ES-I3 (cell line): Measurements from ENCODE around the gene KCNN2.

Experiments used
- H3K36me3 ChIP-seq: 2 replicates; pipeline ENCODE4 v1.6.1; 2013; ENCODE audit warnings: mild to moderate bottlenecking, low read length, control low read depth, moderate library complexity; ENCODE audit not compliant: insufficient read depth
- H3K4me1 ChIP-seq: 2 replicates; pipeline ENCODE4 v1.6.1; 2013; ENCODE audit warnings: mild to moderate bottlenecking, control low read depth, low read length; ENCODE audit not compliant: insufficient read depth
- H3K9ac ChIP-seq: 2 replicates; pipeline ENCODE4 v1.6.1; 2013; ENCODE audit warnings: low read depth, mild to moderate bottlenecking, low read length, moderate library complexity
- H3K9me3 ChIP-seq: 2 replicates; pipeline ENCODE4 v1.6.1; 2013; ENCODE audit warnings: mild to moderate bottlenecking, low read length, moderate library complexity; ENCODE audit not compliant: control insufficient read depth, insufficient read depth

KCNN2 gene

DNA sequence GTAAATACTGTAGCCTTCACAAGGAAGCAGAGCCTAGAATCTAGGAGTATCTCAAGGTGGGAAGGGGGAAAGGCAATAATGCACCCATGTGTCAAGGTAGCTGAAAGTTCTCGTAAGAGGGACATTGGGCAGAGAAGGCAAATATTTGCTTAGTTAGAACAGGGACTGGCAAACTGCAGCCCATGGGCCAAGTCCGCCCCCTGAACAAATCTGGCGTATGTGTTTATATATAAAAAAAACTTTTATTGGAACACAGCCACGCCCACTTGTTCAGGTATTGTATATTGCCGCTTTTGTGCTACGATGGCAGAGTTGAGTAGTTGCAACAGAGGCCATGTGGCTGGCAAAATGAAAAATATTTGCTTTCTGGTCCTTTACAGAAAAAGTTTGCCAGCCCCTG, 16.1 kb downstream of the KCNN2 start:
- H3K9ac ChIP-seq: no peak overlapping the region
- peaks cover 12% of the 10 kb centered on the region; the same call in 1 of the 2 replicates for H3K4me1 ChIP-seq

DNA sequence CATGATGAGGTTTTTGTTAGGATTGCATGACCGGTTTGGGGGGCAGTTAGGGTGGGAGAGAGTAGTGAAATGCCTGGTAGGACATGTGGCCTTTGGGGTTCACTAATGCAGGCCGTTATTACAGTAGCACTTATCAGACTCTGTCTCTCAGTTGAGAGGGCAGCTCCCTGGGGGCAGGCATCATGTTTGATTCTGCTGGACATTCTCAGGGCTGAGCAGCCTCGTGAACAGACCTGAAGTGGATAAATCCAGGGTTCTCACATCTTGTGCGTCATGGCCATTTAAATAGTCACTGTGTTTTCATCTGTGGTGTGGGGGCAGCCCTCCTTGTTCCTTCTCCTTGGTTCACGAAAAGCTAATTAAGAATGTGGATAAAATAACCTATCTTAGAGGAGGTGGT, 18.9 kb downstream of the KCNN2 start:
- Histone ChIP-seq H3K4me1 (peaks cover 7% of the 10 kb centered on the region; the same call in 1 of the 2 replicates), H3K9me3 (no peaks in the 10 kb centered on the region), H3K36me3 (no peaks in the 10 kb centered on the region), H3K9ac (no peak overlapping the region)

More for the DNA sequence above, 16.1 kb downstream of the KCNN2 start:
- Histone ChIP-seq H3K36me3 (no peaks in the 10 kb centered on the region), H3K9me3 (no peaks in the 10 kb centered on the region)

DNA sequence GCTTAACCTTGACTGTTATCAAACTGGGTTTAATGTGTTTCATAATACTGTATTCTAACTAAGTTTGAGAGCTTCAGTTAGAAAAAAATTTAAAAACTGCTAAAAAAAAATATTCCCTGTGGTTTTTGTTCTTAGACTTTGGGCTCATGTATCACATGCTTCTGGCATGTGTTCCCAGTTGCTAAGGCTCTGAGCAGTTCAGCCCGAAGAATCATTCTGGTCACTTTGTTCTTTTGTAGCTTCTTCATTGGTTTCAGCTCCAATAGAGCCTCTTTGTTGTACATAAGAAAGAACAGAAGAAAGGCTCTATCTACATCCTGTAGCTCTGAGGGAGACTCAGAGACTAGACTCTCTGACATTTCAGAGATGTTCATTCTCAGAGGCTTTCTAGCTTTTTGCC, 25.6 kb downstream of the KCNN2 start:
- H3K9ac ChIP-seq: no peak overlapping the region
- peaks cover 28% of the 10 kb centered on the region; the same call in 1 of the 2 replicates for H3K4me1 ChIP-seq
- no peaks in the 10 kb centered on the region for H3K36me3 ChIP-seq
- H3K9me3 ChIP-seq: no peaks in the 10 kb centered on the region

DNA sequence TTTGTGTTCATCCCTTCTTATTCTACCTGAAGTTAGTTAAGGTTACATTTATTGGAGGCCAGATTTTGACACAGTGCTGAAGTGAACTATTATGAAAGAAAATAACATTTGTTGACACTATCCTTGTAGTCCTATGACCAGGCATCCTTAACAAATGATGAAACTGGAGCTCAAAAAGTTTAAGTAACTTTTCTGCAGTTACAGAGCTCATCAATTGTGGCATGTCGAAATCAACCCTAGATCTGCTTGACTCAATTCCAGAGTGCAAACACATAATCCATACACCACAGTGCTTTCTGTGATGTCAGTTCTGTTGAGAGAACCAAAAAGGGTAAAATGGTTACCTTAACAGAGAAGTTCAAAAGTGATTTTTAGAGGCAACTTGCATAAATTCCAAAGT, 28.6 kb downstream of the KCNN2 start:
- Histone ChIP-seq H3K36me3 (no peaks in the 10 kb centered on the region), H3K9me3 (no peaks in the 10 kb centered on the region), H3K9ac (no peak overlapping the region), H3K4me1 (peaks cover 28% of the 10 kb centered on the region; the same call in 1 of the 2 replicates)

DNA sequence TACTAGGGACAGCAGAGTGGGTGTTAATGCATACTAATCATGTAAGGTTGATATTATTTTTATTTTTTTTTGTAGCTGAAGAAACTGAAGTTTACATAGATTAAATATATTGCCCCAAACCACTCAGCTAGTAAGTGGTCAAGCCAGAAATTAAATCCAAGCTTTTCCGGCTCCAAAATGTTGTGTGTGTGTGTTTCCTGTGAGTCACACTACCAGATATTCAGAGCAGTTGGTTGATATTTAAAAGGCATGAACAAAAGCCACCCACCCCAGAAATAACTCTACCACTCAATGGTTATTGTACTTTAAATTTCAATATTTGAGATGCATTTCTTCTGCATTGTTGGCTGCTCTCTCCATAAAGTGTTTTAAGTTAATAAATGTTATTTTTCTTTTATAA, 29.5 kb downstream of the KCNN2 start:
- no peak overlapping the region for H3K9ac ChIP-seq
- H3K9me3 ChIP-seq: no peaks in the 10 kb centered on the region
- peaks cover 33% of the 10 kb centered on the region; the same call in 1 of the 2 replicates for H3K4me1 ChIP-seq
- H3K36me3 ChIP-seq: no peaks in the 10 kb centered on the region

DNA sequence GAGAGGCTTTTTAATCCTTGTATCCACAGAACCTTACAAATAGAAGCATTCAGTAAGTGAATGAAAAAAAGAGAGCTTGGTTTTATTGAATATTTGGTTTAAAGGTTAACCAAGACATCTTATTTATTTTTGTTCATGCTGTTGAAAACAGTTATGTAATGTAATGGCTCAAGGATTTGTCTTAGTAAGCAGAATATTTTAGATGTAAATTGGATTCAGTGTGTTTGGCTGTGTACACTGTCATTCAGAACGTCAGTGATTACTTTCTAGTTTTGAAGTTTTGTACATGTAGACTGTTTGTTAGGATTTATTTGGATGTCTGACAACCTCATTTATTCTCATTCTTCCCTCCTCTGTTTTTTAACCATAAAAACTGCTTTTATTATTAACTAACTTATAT, 31.3 kb downstream of the KCNN2 start:
- Histone ChIP-seq H3K4me1 (peaks cover 16% of the 10 kb centered on the region; the same call in 1 of the 2 replicates), H3K9ac (no peak overlapping the region), H3K36me3 (no peaks in the 10 kb centered on the region), H3K9me3 (no peaks in the 10 kb centered on the region; the same call in 1 of the 2 replicates)

DNA sequence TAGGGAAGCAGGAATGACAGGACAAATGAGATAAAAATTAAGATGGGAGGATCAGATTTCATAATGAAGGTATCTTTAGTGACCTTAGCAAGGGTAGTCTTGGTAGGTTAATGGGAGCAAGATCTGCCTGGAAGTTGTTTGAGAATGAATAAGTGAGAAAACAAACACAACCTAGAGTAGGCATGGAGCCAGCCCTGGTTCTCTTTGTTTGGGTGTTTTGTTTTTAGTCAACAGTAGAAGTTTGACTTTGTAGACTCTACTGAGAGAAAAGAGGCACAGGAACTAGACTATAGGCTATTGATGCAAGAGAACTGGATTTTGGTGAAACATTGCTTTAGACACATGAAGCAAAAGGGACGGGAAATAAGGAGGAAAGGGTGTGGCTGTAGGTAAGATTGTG, 40.3 kb downstream of the KCNN2 start:
- Histone ChIP-seq H3K9ac (no peak overlapping the region), H3K36me3 (no peaks in the 10 kb centered on the region), H3K9me3 (no peaks in the 10 kb centered on the region; the same call in 1 of the 2 replicates), H3K4me1 (no peaks in the 10 kb centered on the region)

DNA sequence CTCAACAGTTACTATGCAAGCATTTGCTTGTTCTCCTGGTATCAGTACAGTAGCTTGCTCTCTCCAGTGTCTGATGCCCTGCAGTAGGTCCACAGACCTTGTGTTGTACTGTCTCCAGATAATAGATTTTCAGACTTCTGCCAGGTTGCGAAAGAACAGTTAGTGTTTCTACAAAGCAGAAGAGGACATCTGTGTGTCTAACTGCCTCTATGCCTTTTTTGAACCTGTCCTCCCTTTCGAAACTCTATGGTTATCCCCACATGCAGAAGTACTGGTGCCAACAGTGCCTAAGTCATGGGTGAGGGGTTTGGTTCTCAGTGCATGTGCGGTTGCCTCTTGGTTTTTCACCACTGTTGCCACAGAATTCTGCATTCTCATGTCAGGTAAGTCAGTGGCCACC, 45.9 kb downstream of the KCNN2 start:
- H3K9ac ChIP-seq: no peak overlapping the region

DNA sequence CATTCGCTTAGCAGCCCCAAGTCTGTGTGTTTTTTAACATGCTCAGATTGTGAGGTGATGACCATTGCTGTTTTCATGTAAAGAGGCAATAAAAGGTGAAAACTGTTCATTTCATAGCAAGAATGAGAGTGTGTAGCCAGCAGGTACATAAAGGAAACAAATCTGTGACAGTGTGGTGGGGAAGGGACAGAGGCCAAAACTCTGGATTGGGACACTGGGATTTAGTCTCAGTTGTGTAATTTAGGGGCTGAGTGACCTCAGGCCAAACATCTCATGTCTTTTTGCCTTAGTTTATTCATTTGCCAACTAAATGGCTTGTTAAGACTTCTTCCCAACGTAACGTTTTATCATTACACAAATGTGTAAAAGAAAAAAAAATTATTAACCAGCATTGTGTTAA, 47.0 kb downstream of the KCNN2 start:
- no peaks in the 10 kb centered on the region for H3K9me3 ChIP-seq
- no peaks in the 10 kb centered on the region for H3K36me3 ChIP-seq
- H3K4me1 ChIP-seq: 0 out of 2 replicates have a peak, but pooled peaks cover 6% of the 10 kb centered on the region
- H3K9ac ChIP-seq: no peak overlapping the region

More for the DNA sequence above, 45.9 kb downstream of the KCNN2 start:
- H3K4me1 ChIP-seq: 0 out of 2 replicates have a peak, but pooled peaks cover 6% of the 10 kb centered on the region
- H3K36me3 ChIP-seq: no peaks in the 10 kb centered on the region
- no peaks in the 10 kb centered on the region for H3K9me3 ChIP-seq

DNA sequence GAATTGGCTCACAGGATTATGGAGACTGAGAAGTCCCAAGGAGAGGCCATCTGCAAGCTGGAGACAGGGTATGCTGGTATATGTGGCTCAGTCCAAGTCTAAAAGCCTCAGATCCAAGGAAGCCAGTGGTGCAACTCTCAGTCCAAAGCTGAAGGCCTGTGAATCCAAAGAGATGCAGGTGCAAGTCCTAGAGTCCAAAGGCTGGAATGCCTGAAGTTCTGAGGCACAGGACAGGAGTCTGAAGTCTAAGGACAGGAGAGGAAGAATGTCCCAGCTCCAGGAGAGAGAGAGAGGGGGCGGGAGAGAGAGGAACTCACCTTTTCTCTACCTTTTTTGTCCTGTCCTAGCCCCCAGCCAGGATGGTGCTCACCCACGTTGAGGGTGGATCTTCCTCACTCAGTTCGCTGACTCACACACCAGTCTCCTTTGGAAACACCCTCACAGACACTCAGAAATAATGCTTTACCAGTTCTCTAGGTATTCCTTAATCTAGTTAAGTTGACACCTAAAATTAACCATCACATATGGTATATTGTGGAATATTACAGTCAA, 49.6 kb downstream of the KCNN2 start:
- H3K4me1 ChIP-seq: 0 out of 2 replicates have a peak, but pooled peaks cover 6% of the 10 kb centered on the region
- H3K9me3 ChIP-seq: no peaks in the 10 kb centered on the region
- no peaks in the 10 kb centered on the region for H3K36me3 ChIP-seq
- H3K9ac ChIP-seq: no peak overlapping the region

DNA sequence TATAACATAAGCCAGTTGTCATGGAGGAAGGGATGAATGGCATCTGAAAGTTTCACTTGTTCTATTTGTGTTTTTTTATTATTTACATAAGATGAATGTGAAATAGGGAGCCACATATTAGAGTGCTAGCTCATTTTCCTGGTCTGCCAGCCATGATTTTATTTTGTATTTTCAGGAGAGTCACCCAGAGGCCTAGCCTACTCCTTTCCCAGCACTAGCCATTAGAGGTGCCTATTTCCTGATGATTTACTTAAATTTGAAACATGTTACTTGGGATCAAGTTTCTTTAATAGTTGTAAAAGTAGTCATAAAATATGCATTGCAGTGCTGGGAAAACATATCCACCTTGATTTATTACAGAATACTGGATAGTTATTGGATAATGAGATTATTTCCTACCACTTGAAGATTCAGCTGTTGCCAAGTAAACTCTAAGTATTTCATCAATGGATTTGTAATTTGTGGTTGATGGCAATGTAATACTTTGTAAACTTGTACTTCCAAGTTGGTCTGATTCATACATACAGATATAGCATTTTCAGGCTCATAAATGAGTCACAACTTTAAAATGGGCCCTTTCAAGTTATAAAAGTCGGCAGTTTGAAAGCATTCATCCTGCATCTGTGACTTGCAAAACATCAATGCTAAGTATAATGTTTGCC, 50.8 kb downstream of the KCNN2 start:
- H3K9ac ChIP-seq: no peak overlapping the region
- no peaks in the 10 kb centered on the region for H3K9me3 ChIP-seq
- no peaks in the 10 kb centered on the region for H3K36me3 ChIP-seq
- H3K4me1 ChIP-seq: 0 out of 2 replicates have a peak, but pooled peaks cover 2% of the 10 kb centered on the region

DNA sequence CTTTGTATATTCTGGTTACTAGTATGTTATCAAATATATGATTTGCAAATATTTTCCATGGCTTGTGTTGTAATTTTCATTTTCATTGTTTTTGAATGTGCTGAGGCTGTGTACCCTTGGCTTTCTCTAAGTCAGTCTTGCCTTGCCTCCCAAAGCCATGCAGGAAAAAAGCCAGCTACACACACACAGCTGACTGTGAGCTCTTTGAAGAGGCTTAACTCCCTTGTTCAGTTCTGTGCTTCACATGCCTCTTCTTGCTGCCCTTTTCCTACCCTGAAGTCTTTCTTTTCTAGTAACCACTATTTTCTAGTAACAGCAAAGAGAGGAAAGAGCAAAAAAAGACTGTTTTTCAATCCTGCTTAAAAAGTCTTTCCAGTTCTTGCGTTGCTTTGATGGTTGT, 53.9 kb downstream of the KCNN2 start:
- Histone ChIP-seq H3K4me1 (no peaks in the 10 kb centered on the region), H3K9me3 (no peaks in the 10 kb centered on the region), H3K36me3 (no peaks in the 10 kb centered on the region), H3K9ac (no peak overlapping the region)

DNA sequence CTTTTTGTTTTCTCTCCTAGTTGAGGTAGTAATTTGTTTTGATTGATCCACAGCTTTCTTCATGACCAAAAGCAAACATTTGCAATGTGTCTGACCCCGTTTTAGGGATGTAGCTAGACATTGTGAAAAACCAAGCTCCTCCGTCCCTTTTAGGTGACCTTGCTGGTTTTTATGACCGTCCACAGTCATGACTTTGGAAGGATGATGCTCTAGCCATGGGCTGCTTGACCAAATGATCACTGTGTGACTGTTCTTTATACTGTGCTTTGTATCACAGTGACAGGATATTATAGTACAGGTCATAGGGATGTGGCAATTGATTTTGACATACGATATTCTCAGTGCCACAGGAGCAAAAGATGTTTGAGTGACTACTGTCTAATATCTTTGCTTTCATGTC, 54.4 kb downstream of the KCNN2 start:
- Histone ChIP-seq H3K9ac (no peak overlapping the region), H3K36me3 (no peaks in the 10 kb centered on the region), H3K4me1 (no peaks in the 10 kb centered on the region), H3K9me3 (no peaks in the 10 kb centered on the region)

DNA sequence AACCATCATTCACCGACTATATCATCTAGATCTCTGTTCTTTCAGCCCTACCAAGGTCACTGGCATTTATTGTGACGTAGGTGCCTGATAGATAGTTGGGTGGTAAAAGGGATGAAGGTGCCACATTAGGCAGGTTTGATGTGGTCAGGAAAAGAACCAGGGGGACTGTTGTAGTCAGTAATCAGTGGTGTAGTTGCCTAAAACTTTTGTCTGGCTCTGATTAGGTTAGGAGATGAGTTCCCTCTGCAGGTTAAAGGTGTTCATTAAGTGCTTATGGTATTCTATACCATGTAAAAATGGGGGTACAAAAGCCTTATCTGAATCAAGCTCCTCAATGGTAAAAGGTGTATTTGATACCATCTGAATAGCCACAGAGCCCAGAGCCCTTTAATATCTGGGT, 55.6 kb downstream of the KCNN2 start:
- H3K9ac ChIP-seq: no peak overlapping the region
- no peaks in the 10 kb centered on the region for H3K4me1 ChIP-seq
- no peaks in the 10 kb centered on the region for H3K9me3 ChIP-seq
- no peaks in the 10 kb centered on the region for H3K36me3 ChIP-seq
